IPS-18c (cell line): ENCODE data around the gene PRR14L.
"Not testable (repeated sequence)": the region's sequence is repeated elsewhere in the genome, so short reads cannot be mapped to it uniquely, and the experiment has no call there.

Experiments
- H3K4me3 ChIP-seq: 2 replicates; pipeline ENCODE4 v1.7.0; 2013; ENCODE audit warnings: low read depth, mild to moderate bottlenecking, low read length, moderate library complexity; ENCODE audit not compliant: insufficient read depth
- H3K9me3 ChIP-seq: one replicate; pipeline ENCODE4 v1.6.1; 2013; ENCODE audit warnings: mild to moderate bottlenecking, low read length, moderate library complexity; ENCODE audit not compliant: control insufficient read depth, insufficient read depth

PRR14L gene

GRCh38 chr22:31660860-31661341, 89.0 kb downstream of the PRR14L start:
- H3K9me3 ChIP-seq = not testable (repeated sequence)
- peak overlapping the region; percentile 98 for H3K4me3 ChIP-seq

DNA sequence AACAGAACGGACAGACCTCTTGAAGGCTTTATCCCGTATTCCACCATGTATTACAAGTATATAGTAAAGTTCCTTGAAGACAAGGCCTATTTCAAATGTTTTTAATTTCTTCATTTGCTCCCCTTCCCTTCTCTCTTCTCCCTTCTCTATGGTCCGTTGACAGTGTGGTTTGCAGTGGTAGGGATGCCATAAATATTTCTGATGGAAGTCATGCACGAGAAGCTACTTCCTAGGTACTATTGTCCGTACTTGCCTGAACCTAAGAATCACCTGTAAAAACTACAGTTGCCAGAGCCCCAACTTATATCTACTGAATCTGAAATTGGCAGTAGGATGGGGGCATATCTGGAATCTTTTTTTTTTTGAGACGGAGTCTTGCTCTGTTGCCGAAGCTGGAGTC, 90.7 kb downstream of the PRR14L start:
- no peaks in the 10 kb centered on the region for H3K9me3 ChIP-seq
- H3K4me3 ChIP-seq = no peak overlapping the region

- no peak overlapping the region for H3K4me3 ChIP-seq
- H3K9me3 ChIP-seq = no peaks in the 10 kb centered on the region
These were observed 95.5 kb downstream of the PRR14L start for GRCh38 chr22:31654408-31654807.

DNA sequence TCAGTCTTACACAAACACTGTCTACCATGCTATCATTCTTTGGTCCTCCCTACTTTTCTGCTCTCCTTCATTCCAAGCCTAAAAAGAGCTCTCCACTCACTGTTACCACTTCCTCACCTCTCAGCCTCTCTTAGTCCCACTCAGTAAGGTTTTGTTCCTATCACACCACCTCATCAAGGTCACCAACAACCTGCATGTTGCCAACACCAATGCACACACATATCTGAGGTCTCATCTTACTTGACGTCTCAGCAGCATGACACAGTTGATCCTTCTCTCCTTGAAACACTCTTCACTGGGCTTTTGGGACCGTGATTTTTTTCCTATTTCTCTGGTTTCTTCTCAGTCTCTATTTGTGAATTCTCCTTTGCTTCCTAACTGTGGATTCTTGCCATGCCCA, 96.0 kb downstream of the PRR14L start:
- Histone ChIP-seq H3K4me3 (no peak overlapping the region), H3K9me3 (peaks cover 3% of the 10 kb centered on the region)

DNA sequence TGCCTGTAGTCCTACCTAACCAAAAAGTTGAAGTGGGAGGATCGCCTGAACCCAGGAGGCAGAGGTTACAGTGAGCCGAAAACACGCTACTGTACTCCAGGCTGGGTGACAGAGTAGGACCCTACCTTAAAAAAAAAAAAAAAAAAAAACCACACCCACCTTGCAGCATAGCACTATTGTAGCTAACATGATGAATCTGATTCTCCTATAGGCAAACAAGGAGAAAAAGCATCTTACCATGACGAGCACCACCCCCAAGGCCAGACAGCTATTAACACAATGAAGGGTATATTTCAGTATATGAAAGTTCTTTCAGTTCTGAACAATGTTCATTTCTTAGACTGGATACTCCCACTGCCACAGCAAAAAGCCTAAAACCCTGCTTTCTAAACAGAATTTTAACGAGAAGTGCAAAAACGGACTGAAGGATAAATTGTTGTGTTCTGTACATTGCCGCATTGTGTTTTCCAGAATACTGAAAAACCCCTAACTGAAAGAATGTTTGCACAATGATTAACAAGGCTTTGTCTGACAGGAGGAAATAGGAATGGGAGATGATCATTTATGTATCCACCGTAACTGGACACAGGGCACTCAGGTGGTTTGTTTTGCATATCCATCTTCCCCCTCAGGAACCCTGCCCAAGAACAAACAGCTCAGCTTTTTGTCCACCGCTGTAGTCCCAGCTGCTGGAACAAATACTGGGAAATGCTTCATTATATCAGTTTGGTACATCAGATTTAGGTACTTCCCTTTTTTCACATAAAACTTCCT, 96.8 kb downstream of the PRR14L start:
- peaks cover 3% of the 10 kb centered on the region for H3K9me3 ChIP-seq
- H3K4me3 ChIP-seq = no peak overlapping the region

DNA sequence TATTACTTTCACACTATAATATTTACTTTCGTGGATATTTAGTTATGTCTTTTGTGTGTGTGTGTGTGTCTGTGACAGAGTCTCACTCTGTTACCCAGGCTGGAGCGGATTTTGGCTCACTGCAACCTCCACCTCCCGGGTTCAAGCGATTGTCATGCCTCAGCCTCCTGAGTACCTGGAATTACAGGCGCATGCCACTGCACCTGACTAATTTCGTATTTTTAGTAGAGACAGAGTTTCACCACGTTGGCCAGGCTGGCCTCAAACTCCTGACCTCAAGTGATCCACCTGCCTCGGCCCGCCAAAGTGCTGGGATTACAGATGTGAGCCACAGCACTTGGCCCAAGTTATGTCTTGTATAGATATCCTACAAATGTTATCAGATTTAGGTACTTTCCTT, 97.8 kb downstream of the PRR14L start:
- Histone ChIP-seq H3K4me3 (no peak overlapping the region), H3K9me3 (peaks cover 3% of the 10 kb centered on the region)

GRCh38 chr22:31651664-31652063, 98.3 kb downstream of the PRR14L start:
- Histone ChIP-seq H3K9me3 (peaks cover 3% of the 10 kb centered on the region), H3K4me3 (no peak overlapping the region)

- Histone ChIP-seq H3K4me3 (no peak overlapping the region), H3K9me3 (peaks cover 3% of the 10 kb centered on the region)
These were observed 99.5 kb downstream of the PRR14L start for GRCh38 chr22:31650391-31650790.

GRCh38 chr22:31647523-31648320, 102.2 kb downstream of the PRR14L start:
- Histone ChIP-seq H3K4me3 (no peak overlapping the region), H3K9me3 (peaks cover 6% of the 10 kb centered on the region)

DNA sequence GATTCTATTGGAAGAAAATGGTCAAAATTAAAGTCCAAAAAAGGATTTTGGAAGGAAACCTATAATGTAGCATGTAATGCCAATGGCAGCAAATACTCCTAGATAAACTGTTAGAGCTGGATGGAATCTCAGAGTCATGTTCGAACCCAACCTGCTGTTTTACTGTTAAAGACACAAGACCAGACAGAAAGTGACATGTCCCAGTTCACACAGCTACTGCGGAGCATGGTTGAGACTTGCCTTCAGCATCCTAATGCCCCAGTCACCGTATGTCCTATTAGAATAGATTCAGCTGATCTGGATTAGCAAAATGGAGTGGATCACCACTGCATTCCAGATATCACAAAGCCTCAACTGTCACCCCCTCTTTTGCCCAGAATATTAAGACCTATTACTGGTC, 102.9 kb downstream of the PRR14L start:
- peaks cover 6% of the 10 kb centered on the region for H3K9me3 ChIP-seq
- no peak overlapping the region for H3K4me3 ChIP-seq

- no peak overlapping the region for H3K4me3 ChIP-seq
- peaks cover 6% of the 10 kb centered on the region for H3K9me3 ChIP-seq
These were observed 103.5 kb downstream of the PRR14L start for GRCh38 chr22:31646186-31647019.

DNA sequence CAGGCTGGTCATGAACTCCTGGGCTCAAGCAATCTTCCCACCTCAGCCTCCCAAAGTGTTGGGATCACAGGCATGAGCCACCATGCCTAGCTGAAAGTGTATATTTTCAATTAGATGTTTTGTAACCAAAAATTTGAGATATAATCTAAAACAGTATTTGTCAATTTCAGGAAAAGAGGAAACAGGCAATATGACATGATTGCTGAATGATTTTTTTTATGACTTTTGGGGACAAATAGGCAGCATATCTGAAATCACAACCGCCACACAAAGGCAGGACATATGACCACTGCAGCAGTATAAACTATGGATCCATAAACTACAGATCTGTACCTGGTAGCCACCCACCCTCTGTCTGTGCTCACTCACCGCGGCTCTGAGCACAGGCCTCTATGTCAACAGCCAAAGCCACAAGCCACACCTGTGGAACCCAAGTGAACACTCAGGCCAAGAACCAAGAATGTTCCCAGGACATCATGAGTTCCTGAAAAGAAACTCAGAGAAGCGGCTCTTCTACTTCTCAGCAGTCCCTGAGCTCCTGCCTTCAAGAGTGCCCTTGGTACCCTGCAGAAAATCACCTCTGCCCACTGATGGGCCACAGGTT, 110.4 kb downstream of the PRR14L start:
- Histone ChIP-seq H3K9me3 (peaks cover 3% of the 10 kb centered on the region), H3K4me3 (no peak overlapping the region)

- Histone ChIP-seq H3K4me3 (no peak overlapping the region), H3K9me3 (no peaks in the 10 kb centered on the region)
These were observed 111.9 kb downstream of the PRR14L start for GRCh38 chr22:31637891-31638618.

- Histone ChIP-seq H3K9me3 (no peaks in the 10 kb centered on the region), H3K4me3 (no peak overlapping the region)
These were observed 112.5 kb downstream of the PRR14L start for GRCh38 chr22:31637447-31637890.

DNA sequence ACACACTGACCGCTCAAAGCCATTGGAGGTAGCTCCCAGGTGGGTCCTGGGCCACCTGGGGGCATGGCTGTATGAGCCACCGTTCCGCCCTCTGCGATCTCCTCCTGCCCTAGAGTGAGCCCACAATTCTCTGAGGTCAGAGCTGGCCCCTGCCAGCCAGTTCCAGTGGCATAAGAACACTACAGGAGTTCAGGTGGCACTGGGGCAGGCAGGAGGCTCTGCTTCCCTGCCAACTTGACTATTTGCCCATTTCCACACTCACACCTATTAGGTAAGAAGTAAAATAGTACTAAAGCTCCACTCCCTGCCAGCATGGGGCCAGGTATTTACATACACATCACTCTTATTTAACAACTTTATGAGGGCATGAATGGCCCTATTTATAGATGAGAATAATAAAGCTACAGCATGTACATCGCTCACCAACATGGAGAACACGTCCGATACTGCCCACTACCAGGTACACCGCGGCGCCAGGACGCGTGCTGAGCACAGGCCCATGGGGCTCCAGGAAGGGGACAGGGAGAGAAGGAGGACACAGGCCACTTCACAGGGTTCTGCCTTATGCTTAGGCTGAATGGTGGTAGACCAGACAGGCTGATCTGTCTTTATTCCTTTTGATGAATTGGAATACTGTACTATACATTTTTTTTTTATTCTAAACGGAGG, 114.2 kb downstream of the PRR14L start:
- Histone ChIP-seq H3K9me3 (no peaks in the 10 kb centered on the region), H3K4me3 (no peak overlapping the region)

- no peaks in the 10 kb centered on the region for H3K9me3 ChIP-seq
- peak overlapping the region; percentile 78 for H3K4me3 ChIP-seq
These were observed 118.5 kb downstream of the PRR14L start for GRCh38 chr22:31631436-31631835.
